GM23338 (cell line): Measurements from ENCODE around the gene C2CD2L. TPM values are rescaled to one million over a fixed set of nuclear protein-coding genes. Genes with fewer than 3 reads are reported as not detected.
A peak's percentile ranks its signal among the peaks of the same experiment; 100 is the strongest.

Source experiments
- ATAC-seq: fragments of 200-7000 bp; cut with Tn5 transposase; 3 replicates; pipeline ENCODE4 v1.9.1; 2020
- DNase-seq: peaks from one replicate; pipeline ENCODE4 v3.0.0-alpha.2; 2015; ENCODE audit warnings: low spot score
- H2AFZ ChIP-seq: fragments of 200-600 bp; sonication (generic); 2 replicates; pipeline ENCODE4 v1.8.0; 2016; ENCODE audit warnings: antibody characterized with exemption, mild to moderate bottlenecking, moderate library complexity
- H3F3A ChIP-seq: fragments of 200-600 bp; sonication (generic); replicated peaks from 2 replicates; pipeline ENCODE4 v1.8.0; 2017; ENCODE audit warnings: antibody characterized with exemption, mixed run types, low read depth
- H3K27ac ChIP-seq: fragments of 200-600 bp; sonication (generic); 2 replicates; pipeline ENCODE4 v1.6.1; 2016; ENCODE audit warnings: low read depth
- H3K27me3 ChIP-seq: fragments of 200-600 bp; sonication (generic); 2 replicates; pipeline ENCODE4 v1.8.0; 2016; ENCODE audit warnings: mild to moderate bottlenecking, mixed run types, moderate library complexity; ENCODE audit not compliant: insufficient read depth
- H3K36me3 ChIP-seq: fragments of 200-600 bp; sonication (generic); 2 replicates; pipeline ENCODE4 v1.8.0; 2016; ENCODE audit warnings: mild to moderate bottlenecking; ENCODE audit not compliant: insufficient read depth
- H3K4me1 ChIP-seq: fragments of 200-600 bp; sonication (generic); 2 replicates; pipeline ENCODE4 v1.8.0; 2016; ENCODE audit warnings: mild to moderate bottlenecking, moderate library complexity; ENCODE audit not compliant: insufficient read depth
- H3K4me2 ChIP-seq: fragments of 200-600 bp; sonication (generic); 2 replicates; pipeline ENCODE4 v1.7.1; 2017; ENCODE audit warnings: mixed run types
- H3K4me3 ChIP-seq: fragments of 200-600 bp; sonication (generic); 2 replicates; pipeline ENCODE4 v1.6.1; 2016; ENCODE audit warnings: mixed run types
- H3K79me2 ChIP-seq: fragments of 200-600 bp; sonication (generic); replicated peaks from 2 replicates; pipeline ENCODE4 v1.8.0; 2017; ENCODE audit warnings: mild to moderate bottlenecking; ENCODE audit not compliant: insufficient read depth
- H3K9me2 ChIP-seq: fragments of 200-600 bp; sonication (generic); 2 replicates; pipeline ENCODE4 v1.8.0; 2017; ENCODE audit not compliant: insufficient read depth
- H4K20me1 ChIP-seq: fragments of 200-600 bp; sonication (generic); replicated peaks from 2 replicates; pipeline ENCODE4 v1.8.0; 2017; ENCODE audit warnings: mild to moderate bottlenecking; ENCODE audit not compliant: insufficient read depth
- H3K27ac Mint-ChIP-seq: 2 replicates; pipeline ENCODE4 v1.8.0; 2020; ENCODE audit warnings: inconsistent platforms, mild to moderate bottlenecking, moderate library complexity, mixed read lengths
- H3K27me3 Mint-ChIP-seq: 3 replicates; pipeline ENCODE4 v1.8.0; 2022; ENCODE audit warnings: low read depth, mild to moderate bottlenecking, moderate library complexity, mixed read lengths, inconsistent platforms; ENCODE audit not compliant: insufficient read depth, poor library complexity
- H3K36me3 Mint-ChIP-seq: 3 replicates; pipeline ENCODE4 v1.8.0; 2021; ENCODE audit warnings: low read depth, mild to moderate bottlenecking, inconsistent platforms, moderate library complexity, mixed read lengths
- H3K4me1 Mint-ChIP-seq: 3 replicates; pipeline ENCODE4 v1.8.0; 2020; ENCODE audit warnings: mild to moderate bottlenecking, inconsistent platforms, mixed read lengths
- H3K4me3 Mint-ChIP-seq: 3 replicates; pipeline ENCODE4 v1.8.0; 2021; ENCODE audit warnings: moderate library complexity, mild to moderate bottlenecking, inconsistent platforms, mixed read lengths
- H3K9me3 Mint-ChIP-seq: 3 replicates; pipeline ENCODE4 v1.8.0; 2020; ENCODE audit warnings: moderate library complexity, mild to moderate bottlenecking, inconsistent platforms, mixed read lengths
- CREB1 ChIP-seq: fragments of 250-450 bp; sonication (Bioruptor Pico); IDR thresholded peaks from 2 replicates; pipeline ENCODE4 v1.5.0; 2020; ENCODE audit warnings: low read depth, mild to moderate bottlenecking, moderate library complexity
- JUNB ChIP-seq: IDR thresholded peaks from one replicate; pipeline ENCODE4 v1.6.1; 2016; ENCODE audit warnings: antibody characterized with exemption; ENCODE audit not compliant: unreplicated experiment
- POLR2AphosphoS5 ChIP-seq: IDR thresholded peaks from 2 replicates; pipeline ENCODE4 v1.6.1; 2016; ENCODE audit warnings: antibody characterized with exemption, low read depth
- polyA plus RNA-seq: library from polyadenylated mRNA; unstranded; fragments of >200 nt; fragmentation: Nextera tagmentation; extraction: Ambion mirVana; gene quantifications from 2 replicates; pipeline ENCODE4 v1.2.1, GENCODE V29; 2016
- total RNA-seq: library from RNA; depleted of rRNA; stranded (reverse); fragments of >200 nt; shearing (Covaris generic); gene quantifications from 2 replicates; pipeline ENCODE4 v1.2.3, GENCODE V29; 2014
- TF ChIP-seq, protein P1 (sequence below): IDR thresholded peaks from one replicate; pipeline ENCODE4 v1.6.1; 2018; ENCODE audit warnings: antibody characterized with exemption; ENCODE audit not compliant: unreplicated experiment
- TF ChIP-seq, protein P2 (sequence below), 2 experiments: fragments of 200-600 bp in 1 of 2; sonication (generic) in 1 of 2; conservative IDR thresholded peaks; 2 replicates each; pipeline versions ENCODE4 v1.5.1 to v1.6.1; 2016 to 2017; ENCODE audit warnings: antibody characterized with exemption in 2 of 2, low read depth in 2 of 2, mild to moderate bottlenecking in 2 of 2, moderate library complexity in 1 of 2

The C2CD2L gene
- total and polyA plus RNA-seq, 2 experiments from 2014 or later: 1.4 to 4.4 TPM

DNA sequence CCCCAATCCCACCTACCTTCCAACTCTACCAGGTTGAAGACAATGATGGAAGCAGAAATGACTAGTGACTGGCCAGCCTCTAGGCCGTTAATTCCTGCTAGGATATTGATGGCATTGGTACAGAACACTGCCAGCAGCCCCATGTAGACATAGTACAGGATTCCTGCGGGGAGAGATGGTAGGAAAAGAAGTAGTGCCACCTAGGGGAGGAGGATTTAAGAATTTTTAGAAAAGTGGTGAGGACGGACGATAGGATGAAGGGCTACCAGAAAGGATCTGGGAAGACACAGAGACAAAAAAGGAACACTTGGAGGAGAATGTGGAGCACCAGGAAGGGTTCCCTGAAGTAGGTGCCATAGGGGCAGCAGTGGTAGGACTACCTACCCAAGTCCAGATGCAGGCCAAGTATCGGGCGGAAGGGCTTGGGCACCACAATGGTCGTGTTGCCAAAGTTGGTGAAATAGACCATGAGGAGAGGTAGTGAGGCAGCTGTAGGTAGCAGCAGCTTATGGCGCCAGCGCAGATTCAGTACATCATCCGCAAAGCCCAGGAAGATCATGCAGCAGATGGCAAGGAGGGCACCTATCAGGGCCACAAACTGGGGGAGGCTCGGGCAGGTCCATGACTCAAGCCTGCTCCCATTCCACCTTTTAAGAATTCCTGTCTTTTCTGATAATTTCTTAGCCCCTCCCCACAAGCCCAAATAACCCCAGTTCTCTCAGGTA lies 6.7 kb upstream of the C2CD2L start:
- H3K27me3 ChIP-seq: no peaks in the 10 kb centered on the region
- DNase-seq (peak; percentile 61), ATAC-seq (0 out of 3 replicates have a peak, but pooled peaks have one; percentile 0)
- H3K79me2 ChIP-seq: peaks cover 15% of the 10 kb centered on the region
- peaks cover 12% of the 10 kb centered on the region for H3K27me3 Mint-ChIP-seq
- peak overlapping the region; percentile 89; the same call in 1 of the 2 replicates for H2AFZ ChIP-seq
- peak overlapping the region; percentile 99; the same call in 1 of the 2 replicates for H3K27ac Mint-ChIP-seq
- peak overlapping the region; percentile 100 for H3K4me2 ChIP-seq
- peaks cover 28% of the 10 kb centered on the region for H3K36me3 Mint-ChIP-seq
- peaks cover 35% of the 10 kb centered on the region for H3F3A ChIP-seq
- H3K4me1 Mint-ChIP-seq: peaks cover 16% of the 10 kb centered on the region
- peak overlapping the region; percentile 90 for H3K27ac ChIP-seq
- H4K20me1 ChIP-seq: no peaks in the 10 kb centered on the region
- H3K9me3 Mint-ChIP-seq: no peaks in the 10 kb centered on the region
- peaks cover 14% of the 10 kb centered on the region for H3K36me3 ChIP-seq
- TF ChIP-seq, protein P1, sequence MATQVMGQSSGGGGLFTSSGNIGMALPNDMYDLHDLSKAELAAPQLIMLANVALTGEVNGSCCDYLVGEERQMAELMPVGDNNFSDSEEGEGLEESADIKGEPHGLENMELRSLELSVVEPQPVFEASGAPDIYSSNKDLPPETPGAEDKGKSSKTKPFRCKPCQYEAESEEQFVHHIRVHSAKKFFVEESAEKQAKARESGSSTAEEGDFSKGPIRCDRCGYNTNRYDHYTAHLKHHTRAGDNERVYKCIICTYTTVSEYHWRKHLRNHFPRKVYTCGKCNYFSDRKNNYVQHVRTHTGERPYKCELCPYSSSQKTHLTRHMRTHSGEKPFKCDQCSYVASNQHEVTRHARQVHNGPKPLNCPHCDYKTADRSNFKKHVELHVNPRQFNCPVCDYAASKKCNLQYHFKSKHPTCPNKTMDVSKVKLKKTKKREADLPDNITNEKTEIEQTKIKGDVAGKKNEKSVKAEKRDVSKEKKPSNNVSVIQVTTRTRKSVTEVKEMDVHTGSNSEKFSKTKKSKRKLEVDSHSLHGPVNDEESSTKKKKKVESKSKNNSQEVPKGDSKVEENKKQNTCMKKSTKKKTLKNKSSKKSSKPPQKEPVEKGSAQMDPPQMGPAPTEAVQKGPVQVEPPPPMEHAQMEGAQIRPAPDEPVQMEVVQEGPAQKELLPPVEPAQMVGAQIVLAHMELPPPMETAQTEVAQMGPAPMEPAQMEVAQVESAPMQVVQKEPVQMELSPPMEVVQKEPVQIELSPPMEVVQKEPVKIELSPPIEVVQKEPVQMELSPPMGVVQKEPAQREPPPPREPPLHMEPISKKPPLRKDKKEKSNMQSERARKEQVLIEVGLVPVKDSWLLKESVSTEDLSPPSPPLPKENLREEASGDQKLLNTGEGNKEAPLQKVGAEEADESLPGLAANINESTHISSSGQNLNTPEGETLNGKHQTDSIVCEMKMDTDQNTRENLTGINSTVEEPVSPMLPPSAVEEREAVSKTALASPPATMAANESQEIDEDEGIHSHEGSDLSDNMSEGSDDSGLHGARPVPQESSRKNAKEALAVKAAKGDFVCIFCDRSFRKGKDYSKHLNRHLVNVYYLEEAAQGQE: no peak
- TF ChIP-seq, protein P2, sequence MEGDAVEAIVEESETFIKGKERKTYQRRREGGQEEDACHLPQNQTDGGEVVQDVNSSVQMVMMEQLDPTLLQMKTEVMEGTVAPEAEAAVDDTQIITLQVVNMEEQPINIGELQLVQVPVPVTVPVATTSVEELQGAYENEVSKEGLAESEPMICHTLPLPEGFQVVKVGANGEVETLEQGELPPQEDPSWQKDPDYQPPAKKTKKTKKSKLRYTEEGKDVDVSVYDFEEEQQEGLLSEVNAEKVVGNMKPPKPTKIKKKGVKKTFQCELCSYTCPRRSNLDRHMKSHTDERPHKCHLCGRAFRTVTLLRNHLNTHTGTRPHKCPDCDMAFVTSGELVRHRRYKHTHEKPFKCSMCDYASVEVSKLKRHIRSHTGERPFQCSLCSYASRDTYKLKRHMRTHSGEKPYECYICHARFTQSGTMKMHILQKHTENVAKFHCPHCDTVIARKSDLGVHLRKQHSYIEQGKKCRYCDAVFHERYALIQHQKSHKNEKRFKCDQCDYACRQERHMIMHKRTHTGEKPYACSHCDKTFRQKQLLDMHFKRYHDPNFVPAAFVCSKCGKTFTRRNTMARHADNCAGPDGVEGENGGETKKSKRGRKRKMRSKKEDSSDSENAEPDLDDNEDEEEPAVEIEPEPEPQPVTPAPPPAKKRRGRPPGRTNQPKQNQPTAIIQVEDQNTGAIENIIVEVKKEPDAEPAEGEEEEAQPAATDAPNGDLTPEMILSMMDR (conservative IDR thresholded peaks at IDR 0.05; ENCODE audit: low read depth in 2 of 2): peak; percentile 55 to 62
- H3K4me3 Mint-ChIP-seq: peak overlapping the region; percentile 80
- H3K4me1 ChIP-seq: peaks cover 22% of the 10 kb centered on the region
- H3K9me2 ChIP-seq: no peaks in the 10 kb centered on the region
- H3K4me3 ChIP-seq: peak overlapping the region; percentile 98

DNA sequence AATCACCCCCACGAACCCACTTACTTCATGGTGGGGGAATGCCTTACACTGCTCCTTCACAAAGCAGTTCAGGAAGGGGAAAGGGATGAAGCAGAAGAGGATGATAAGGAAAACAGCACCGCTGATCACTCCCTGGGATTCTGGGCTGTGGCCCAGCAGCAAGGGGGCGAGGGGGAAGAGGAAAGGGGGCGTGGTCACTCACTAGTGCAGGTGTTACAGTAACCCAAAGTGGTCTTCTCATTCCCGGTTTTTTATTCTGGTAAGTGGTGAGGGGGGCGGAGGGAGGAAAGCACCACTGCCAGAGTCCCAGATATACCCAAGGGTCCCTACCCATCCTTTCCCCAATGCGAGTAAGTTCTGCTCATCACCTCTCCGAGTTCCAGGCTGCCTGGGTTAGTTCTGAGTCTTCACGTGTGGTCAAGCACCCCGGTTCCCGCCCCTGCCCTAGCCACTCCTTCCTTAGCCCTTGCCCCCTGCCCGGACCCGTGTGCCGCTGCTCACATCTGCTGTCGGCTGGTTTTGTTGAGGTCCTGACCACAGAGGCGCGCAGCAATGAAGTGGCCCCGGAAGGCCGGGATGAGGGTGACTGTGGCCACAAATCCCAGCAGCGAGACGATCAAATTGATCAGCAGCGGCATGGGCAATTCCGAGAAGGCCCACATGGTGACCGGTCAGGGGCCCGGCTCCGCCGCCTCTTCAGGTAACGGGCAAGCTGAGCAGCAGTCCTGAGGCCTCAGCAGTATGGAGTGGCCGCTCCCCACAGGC lies 6.0 kb upstream of the C2CD2L start:
- Histone ChIP-seq H3K9me2 (no peaks in the 10 kb centered on the region), H3K27ac (peak overlapping the region; percentile 90), H3F3A (peaks cover 35% of the 10 kb centered on the region), H4K20me1 (no peaks in the 10 kb centered on the region), H2AFZ (peak overlapping the region; percentile 89), H3K4me3 (peak overlapping the region; percentile 98), H3K4me2 (peak overlapping the region; percentile 100), H3K79me2 (peaks cover 15% of the 10 kb centered on the region), H3K4me1 (peaks cover 24% of the 10 kb centered on the region), H3K36me3 (peaks cover 14% of the 10 kb centered on the region), H3K27me3 (no peaks in the 10 kb centered on the region)
- peak; percentile 76 for DNase-seq
- Mint-ChIP-seq H3K27ac (peak overlapping the region; percentile 99), H3K36me3 (peaks cover 28% of the 10 kb centered on the region), H3K4me3 (peak overlapping the region; percentile 80), H3K27me3 (peaks cover 8% of the 10 kb centered on the region), H3K4me1 (peaks cover 20% of the 10 kb centered on the region), H3K9me3 (no peaks in the 10 kb centered on the region)
- peak; percentile 53; the same call in 1 of the 2 replicates for TF ChIP-seq POLR2AphosphoS5
- no peak for TF ChIP-seq JUNB
- no peak for TF ChIP-seq CREB1
- peak; percentile 58 for ATAC-seq
